Activated T-helper 2 cell treated with anti-CD3 and anti-CD28 coated beads, Interferon-gamma antibody, Interleukin-2, Interleukin-4, amounts not matched to agents 10 μg/mL and 5 μg/mL and 100 μg/mL, durations not matched to agents 14 hours and 24 hours and 36 hours (primary cell): ENCODE results near the gene JAM3. TPM values are rescaled to one million over a fixed set of nuclear protein-coding genes. Genes with fewer than 3 reads are reported as not detected.
"Not testable (repeated sequence)": the region's sequence is repeated elsewhere in the genome, so short reads cannot be mapped to it uniquely, and the experiment has no call there.

ENCODE experiments used
- DNase-seq: peaks from one replicate; pipeline ENCODE4 v3.0.0; 2021; ENCODE audit warnings: low spot score
- H3K27ac Mint-ChIP-seq: one replicate; pipeline ENCODE4 v1.8.0; 2021; ENCODE audit warnings: mixed read lengths
- H3K27me3 Mint-ChIP-seq: one replicate; pipeline ENCODE4 v1.8.0; 2021; ENCODE audit warnings: low read depth, mixed read lengths
- H3K36me3 Mint-ChIP-seq: one replicate; pipeline ENCODE4 v1.8.0; 2021; ENCODE audit warnings: low read depth, mixed read lengths
- H3K4me1 Mint-ChIP-seq: one replicate; pipeline ENCODE4 v1.8.0; 2021; ENCODE audit warnings: low read depth, mixed read lengths
- H3K4me3 Mint-ChIP-seq: one replicate; pipeline ENCODE4 v1.8.0; 2021; ENCODE audit warnings: low read depth, mild to moderate bottlenecking, moderate library complexity, mixed read lengths
- H3K9me3 Mint-ChIP-seq: one replicate; pipeline ENCODE4 v1.8.0; 2021; ENCODE audit warnings: mixed read lengths
- intact Hi-C: fragments of 100-400 bp; cut with micrococcal nuclease; formaldehyde crosslinking; loops from one replicate; pipeline ENCODE4 v1.15.1; 2023
- total RNA-seq: library from RNA; stranded (reverse); gene quantifications from 2 replicates; pipeline ENCODE4 v1.2.3, GENCODE V29; 2022

Gene JAM3
- total RNA-seq, 1 donor from 2014 or later = 3.4 TPM

DNA sequence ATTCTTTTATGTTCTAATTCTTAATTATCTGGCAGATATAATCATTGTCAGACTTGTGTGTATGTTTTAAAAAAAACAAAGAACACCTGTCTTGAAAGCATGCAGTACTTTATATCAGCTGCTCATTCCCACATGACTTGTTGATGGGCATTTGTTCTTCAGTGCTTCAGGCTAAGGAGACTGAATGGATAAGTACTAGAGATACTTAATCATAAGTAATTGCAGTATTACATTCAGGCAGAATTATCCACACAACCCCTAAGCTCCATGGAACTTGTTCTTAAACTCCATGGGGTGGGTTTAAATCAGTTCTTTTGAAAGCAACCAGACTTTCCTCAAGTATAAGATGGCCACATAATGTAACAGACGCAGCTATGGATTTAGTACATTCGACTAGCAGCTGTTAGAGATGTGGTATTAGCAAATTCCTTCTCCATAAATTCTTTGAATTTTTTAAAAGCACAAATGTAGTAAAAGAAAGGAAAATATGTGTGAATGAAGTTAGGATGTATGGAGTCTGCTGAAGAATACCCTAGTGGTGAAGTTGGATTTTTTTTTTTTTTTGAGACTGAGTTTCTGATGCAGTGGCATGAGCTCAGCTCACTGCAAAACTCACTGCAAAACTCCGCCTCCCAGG, 3.0 kb downstream of the JAM3 start:
- Mint-ChIP-seq H3K9me3 (no peaks in the 10 kb centered on the region), H3K36me3 (no peaks in the 10 kb centered on the region), H3K27me3 (peaks cover 66% of the 10 kb centered on the region), H3K4me3 (no peak overlapping the region), H3K27ac (no peak overlapping the region), H3K4me1 (peaks cover 9% of the 10 kb centered on the region)
- intact Hi-C loops = no loop called here
- DNase-seq = no peak

DNA sequence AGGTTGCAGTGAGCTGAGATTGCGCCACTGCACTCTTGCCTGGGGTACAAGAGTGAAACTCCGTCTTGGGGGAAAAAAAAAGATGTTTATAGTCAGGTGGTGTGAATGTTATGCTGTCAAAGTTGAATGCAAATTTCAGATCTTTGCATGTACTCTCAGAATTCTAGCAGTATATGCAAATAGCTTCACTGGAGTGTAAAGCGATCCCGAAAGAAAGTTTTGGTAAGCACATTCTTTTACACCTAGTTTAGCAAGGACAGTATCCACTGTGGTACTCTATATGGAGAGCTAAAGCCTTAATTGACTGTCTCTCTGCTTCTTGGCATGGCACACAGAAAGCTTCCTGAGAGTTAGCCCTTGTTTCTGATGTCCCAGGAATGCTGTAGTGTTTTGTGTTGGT, 4.0 kb downstream of the JAM3 start:
- Mint-ChIP-seq H3K36me3 (no peaks in the 10 kb centered on the region), H3K4me3 (no peak overlapping the region), H3K4me1 (peaks cover 9% of the 10 kb centered on the region), H3K9me3 (no peaks in the 10 kb centered on the region), H3K27me3 (peaks cover 57% of the 10 kb centered on the region), H3K27ac (no peak overlapping the region)
- no peak for DNase-seq
- intact Hi-C loops = no loop called here

DNA sequence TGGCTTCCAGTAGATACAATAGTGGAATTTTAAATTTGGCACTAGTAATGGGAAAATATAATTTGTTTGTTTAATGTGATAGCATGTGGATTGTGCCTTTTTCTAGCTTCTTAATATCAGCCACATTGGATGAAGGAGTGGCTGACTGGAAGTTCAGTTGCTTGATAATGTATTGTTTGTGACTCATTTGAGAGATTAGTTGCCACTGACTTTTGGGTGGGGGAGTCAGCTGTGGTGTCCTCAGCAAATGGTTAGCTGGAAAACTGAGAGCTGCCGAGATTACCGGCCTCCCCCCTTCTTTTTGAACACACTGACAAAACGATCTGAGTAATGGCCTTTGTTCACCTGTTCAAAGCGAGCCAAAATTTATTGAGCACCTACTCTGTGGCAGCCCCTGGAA, 5.5 kb downstream of the JAM3 start:
- H3K4me3 Mint-ChIP-seq = no peak overlapping the region
- H3K27ac Mint-ChIP-seq = no peak overlapping the region
- H3K9me3 Mint-ChIP-seq = no peaks in the 10 kb centered on the region
- H3K27me3 Mint-ChIP-seq = peaks cover 49% of the 10 kb centered on the region
- intact Hi-C loops = no loop called here
- H3K36me3 Mint-ChIP-seq = no peaks in the 10 kb centered on the region
- H3K4me1 Mint-ChIP-seq = peaks cover 2% of the 10 kb centered on the region
- no peak for DNase-seq

DNA sequence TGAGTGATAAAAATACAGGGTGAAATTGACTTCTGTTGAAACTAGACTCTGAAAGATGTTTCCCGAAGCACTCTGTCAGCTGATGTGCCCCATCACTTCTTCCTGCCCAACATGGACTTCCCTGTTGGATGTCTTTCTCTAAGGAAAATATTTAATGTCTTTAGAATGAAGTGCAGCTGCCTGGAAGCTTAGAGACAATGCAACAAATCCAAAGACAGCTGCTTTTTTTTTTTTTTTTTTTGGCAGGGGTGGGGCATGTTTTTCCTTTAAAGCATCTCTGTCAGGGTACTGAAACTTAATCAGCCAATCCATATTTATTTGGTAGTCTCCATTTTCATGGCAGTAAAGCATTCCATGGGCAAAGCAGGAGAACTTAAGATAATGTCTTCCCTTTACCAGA, 5.9 kb downstream of the JAM3 start:
- H3K9me3 Mint-ChIP-seq = no peaks in the 10 kb centered on the region
- H3K4me1 Mint-ChIP-seq = peaks cover under 1% of the 10 kb centered on the region
- peaks cover 48% of the 10 kb centered on the region for H3K27me3 Mint-ChIP-seq
- intact Hi-C loops = no loop called here
- no peak for DNase-seq
- no peak overlapping the region for H3K4me3 Mint-ChIP-seq
- H3K27ac Mint-ChIP-seq = no peak overlapping the region
- H3K36me3 Mint-ChIP-seq = no peaks in the 10 kb centered on the region

DNA sequence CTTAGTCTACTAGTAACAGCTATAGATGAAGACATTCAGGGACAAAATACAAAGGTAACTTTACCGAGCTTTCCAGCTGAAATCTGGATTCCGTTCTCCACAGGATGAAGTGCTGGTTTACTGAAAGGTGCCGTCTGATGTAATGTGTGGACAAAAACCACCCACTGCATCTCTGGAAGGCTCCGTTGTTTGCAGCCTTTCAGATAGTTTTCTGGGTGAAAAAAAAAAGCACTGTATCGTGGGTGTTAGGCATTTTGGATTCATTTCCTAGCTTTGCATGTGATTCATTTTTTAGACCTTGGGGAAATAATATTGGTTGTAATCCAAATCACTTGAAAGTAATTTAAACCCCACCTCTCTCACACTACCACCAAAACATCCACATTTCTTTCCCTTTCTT, 10.4 kb downstream of the JAM3 start:
- intact Hi-C loops = no loop called here
- no peak overlapping the region for H3K27ac Mint-ChIP-seq
- H3K36me3 Mint-ChIP-seq = no peaks in the 10 kb centered on the region
- DNase-seq = no peak
- H3K4me3 Mint-ChIP-seq = no peak overlapping the region
- no peaks in the 10 kb centered on the region for H3K4me1 Mint-ChIP-seq
- H3K27me3 Mint-ChIP-seq = peaks cover 18% of the 10 kb centered on the region
- H3K9me3 Mint-ChIP-seq = peaks cover 16% of the 10 kb centered on the region

DNA sequence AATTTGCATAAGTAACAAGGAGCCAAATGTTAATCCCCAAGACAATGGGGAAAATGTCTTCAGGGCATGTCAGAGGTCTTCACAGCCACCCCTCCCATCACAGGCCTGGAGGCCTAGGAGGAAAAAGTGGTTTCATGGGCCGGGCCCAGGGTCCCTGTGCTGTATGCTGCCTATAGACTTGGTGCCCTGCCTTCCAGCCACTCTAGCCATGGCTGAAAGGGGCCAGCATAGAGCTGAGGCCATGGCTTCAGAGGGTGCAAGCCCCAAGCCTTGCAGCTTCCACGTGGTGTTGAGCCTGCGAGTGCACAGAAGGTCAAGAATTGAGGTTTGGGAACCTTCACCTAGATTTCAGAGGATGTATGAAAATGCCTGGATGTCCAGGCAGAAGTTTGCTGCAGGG, 12.4 kb downstream of the JAM3 start:
- peaks cover 16% of the 10 kb centered on the region for H3K9me3 Mint-ChIP-seq
- H3K27me3 Mint-ChIP-seq, H3K4me3 Mint-ChIP-seq, H3K4me1 Mint-ChIP-seq, H3K27ac Mint-ChIP-seq, DNase-seq, H3K36me3 Mint-ChIP-seq, intact Hi-C loops: not testable (repeated sequence)

GRCh38 chr11:134082990-134083389, 14.1 kb downstream of the JAM3 start:
- no peak overlapping the region for H3K4me3 Mint-ChIP-seq
- no peaks in the 10 kb centered on the region for H3K36me3 Mint-ChIP-seq
- no peak for DNase-seq
- H3K9me3 Mint-ChIP-seq = peaks cover 16% of the 10 kb centered on the region
- intact Hi-C loops = no loop called here
- no peak overlapping the region for H3K27ac Mint-ChIP-seq
- peaks cover 12% of the 10 kb centered on the region for H3K27me3 Mint-ChIP-seq
- H3K4me1 Mint-ChIP-seq = no peaks in the 10 kb centered on the region

DNA sequence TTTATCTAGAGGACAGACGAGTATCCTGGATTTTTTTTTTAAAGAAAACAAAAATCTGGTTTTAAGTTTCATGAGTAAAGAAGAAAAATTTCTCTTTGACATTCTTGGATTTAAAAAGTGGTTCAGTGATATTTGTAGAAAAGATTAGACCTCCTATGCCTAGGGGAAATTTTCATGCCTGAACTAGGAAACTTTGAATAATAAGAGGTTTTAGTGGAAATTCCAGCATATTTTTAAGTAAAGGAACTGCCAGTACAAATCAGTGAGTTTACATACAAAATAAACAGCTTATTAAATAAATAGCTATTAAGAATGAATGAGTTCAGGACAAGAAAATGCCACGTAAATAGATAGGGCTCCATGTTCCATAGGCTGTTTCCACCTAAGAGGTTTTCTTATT, 17.5 kb downstream of the JAM3 start:
- H3K4me1 Mint-ChIP-seq = no peaks in the 10 kb centered on the region
- peaks cover 7% of the 10 kb centered on the region for H3K9me3 Mint-ChIP-seq

GRCh38 chr11:134092006-134092405, 23.1 kb downstream of the JAM3 start:
- intact Hi-C loops, DNase-seq, H3K9me3 Mint-ChIP-seq, H3K27me3 Mint-ChIP-seq, H3K4me3 Mint-ChIP-seq, H3K4me1 Mint-ChIP-seq, H3K36me3 Mint-ChIP-seq, H3K27ac Mint-ChIP-seq: not testable (repeated sequence)

More for the DNA sequence above, 17.5 kb downstream of the JAM3 start:
- Mint-ChIP-seq H3K4me3 (no peak overlapping the region), H3K27me3 (peaks cover 9% of the 10 kb centered on the region), H3K36me3 (no peaks in the 10 kb centered on the region), H3K27ac (no peak overlapping the region)
- DNase-seq = no peak
- intact Hi-C loops = no loop called here

DNA sequence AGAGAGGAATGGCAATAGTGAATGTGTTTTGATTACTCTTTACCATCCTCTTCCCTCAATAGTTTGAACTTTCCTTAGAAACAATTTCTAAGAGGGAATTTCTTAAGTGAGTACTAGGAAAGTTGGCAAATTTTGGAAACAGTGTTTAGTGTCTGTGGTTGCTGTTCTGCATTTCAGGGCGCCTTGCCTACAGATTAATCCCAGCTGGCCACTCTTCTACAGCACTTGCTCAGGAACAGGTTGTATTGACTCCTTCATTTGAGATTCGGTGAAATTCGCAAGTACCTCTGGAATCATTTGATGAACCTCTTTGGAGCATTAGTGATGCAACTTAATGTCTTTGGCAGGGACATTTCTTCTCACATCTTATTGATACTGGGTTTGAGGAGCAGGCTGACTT, 28.3 kb downstream of the JAM3 start:
- H3K4me1 Mint-ChIP-seq = peaks cover 4% of the 10 kb centered on the region
- H3K27me3 Mint-ChIP-seq = peaks cover 2% of the 10 kb centered on the region
- DNase-seq = no peak
- H3K27ac Mint-ChIP-seq = no peak overlapping the region
- H3K4me3 Mint-ChIP-seq = no peak overlapping the region
- no peaks in the 10 kb centered on the region for H3K36me3 Mint-ChIP-seq
- intact Hi-C loops = no loop called here
- H3K9me3 Mint-ChIP-seq = no peaks in the 10 kb centered on the region

GRCh38 chr11:134098566-134099184, 29.8 kb downstream of the JAM3 start:
- intact Hi-C loops = loop anchor here (2.0 kb wide), 1 partner anchor 48 kb away; no protein-coding TSS in a partner anchor
- Mint-ChIP-seq H3K4me1 (peaks cover 4% of the 10 kb centered on the region), H3K27ac (no peak overlapping the region), H3K36me3 (no peaks in the 10 kb centered on the region), H3K4me3 (no peak overlapping the region), H3K9me3 (no peaks in the 10 kb centered on the region), H3K27me3 (peaks cover 2% of the 10 kb centered on the region)
- no peak for DNase-seq

DNA sequence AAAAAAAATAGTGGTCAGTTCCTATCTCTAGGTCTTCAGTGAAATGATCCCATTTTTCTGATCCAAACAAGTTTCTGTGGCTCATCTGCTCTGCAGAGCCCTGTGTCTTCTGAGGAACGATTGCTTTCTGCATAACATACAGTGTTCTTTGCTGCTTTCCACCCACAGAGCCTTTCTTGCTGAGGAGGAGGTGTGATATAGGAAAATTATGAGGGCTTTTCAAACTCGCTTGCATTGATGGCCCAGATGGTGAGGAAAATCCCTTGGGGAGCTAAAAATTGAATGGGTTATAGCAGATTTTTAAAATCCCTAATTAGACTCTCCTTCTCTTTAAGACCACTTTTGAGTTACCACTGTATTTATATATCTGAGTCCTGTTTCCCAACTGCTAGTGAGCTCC, 31.3 kb downstream of the JAM3 start:
- Mint-ChIP-seq H3K27ac (no peak overlapping the region), H3K9me3 (no peaks in the 10 kb centered on the region), H3K27me3 (peaks cover 2% of the 10 kb centered on the region), H3K4me1 (peaks cover 4% of the 10 kb centered on the region), H3K36me3 (no peaks in the 10 kb centered on the region), H3K4me3 (no peak overlapping the region)
- DNase-seq = no peak
- intact Hi-C loops = no loop called here

- H3K9me3 Mint-ChIP-seq = no peaks in the 10 kb centered on the region
- H3K4me3 Mint-ChIP-seq = no peak overlapping the region
- intact Hi-C loops = no loop called here
- H3K27me3 Mint-ChIP-seq = peaks cover 2% of the 10 kb centered on the region
- no peak overlapping the region for H3K27ac Mint-ChIP-seq
- peaks cover 4% of the 10 kb centered on the region for H3K4me1 Mint-ChIP-seq
- DNase-seq = no peak
- no peaks in the 10 kb centered on the region for H3K36me3 Mint-ChIP-seq
These were observed 32.4 kb downstream of the JAM3 start for GRCh38 chr11:134101282-134101681.
